K562 (cell line): ENCODE results near the gene GNG7. TPM values are rescaled to one million over a fixed set of nuclear protein-coding genes. Genes with fewer than 3 reads are reported as not detected.

Experiments
- ATF4 ChIP-seq: fragments of 450-650 bp; formaldehyde crosslinking; IDR thresholded peaks from 2 replicates; pipeline ENCODE4 v1.4.0; 2022; ENCODE audit warnings: mild to moderate bottlenecking, moderate library complexity
- CCAR2 ChIP-seq: fragments of 200-400 bp; formaldehyde crosslinking; IDR thresholded peaks from 2 replicates; pipeline ENCODE4 v1.6.1; 2017; ENCODE audit warnings: mild to moderate bottlenecking, low read depth, low read length
- CREM ChIP-seq: IDR thresholded peaks from 2 replicates; pipeline ENCODE4 v1.6.1; 2014; ENCODE audit warnings: antibody characterized with exemption, low read depth
- FOXK1 ChIP-seq: sonication (generic); formaldehyde crosslinking; IDR thresholded peaks from 2 replicates; pipeline ENCODE4 v1.8.0; 2022; ENCODE audit warnings: missing genetic modification reagents, mild to moderate bottlenecking, borderline replicate concordance
- MEIS2 ChIP-seq: fragments of 450-650 bp; IDR thresholded peaks from 2 replicates; pipeline ENCODE4 v1.6.1; 2014; ENCODE audit warnings: mild to moderate bottlenecking; ENCODE audit not compliant: partially characterized antibody
- NR0B1 ChIP-seq: fragments of 450-650 bp; IDR thresholded peaks from one replicate; pipeline ENCODE4 v1.6.1; 2018; ENCODE audit warnings: mild to moderate bottlenecking, moderate library complexity; ENCODE audit not compliant: partially characterized antibody
- PHF8 ChIP-seq: fragments of 200-600 bp; sonication (generic); IDR thresholded peaks from 2 replicates; pipeline ENCODE4 v1.6.1; 2012; ENCODE audit warnings: mixed run types, mild to moderate bottlenecking, inconsistent platforms, low read length, moderate library complexity, borderline replicate concordance
- SIN3A ChIP-seq, 2 experiments: fragments of 150-350 bp in 1 of 2; IDR thresholded peaks; 2 replicates each; pipeline ENCODE4 v1.6.1; 2011 to 2016; ENCODE audit warnings: borderline replicate concordance in 2 of 2, low read depth in 2 of 2, low read length in 2 of 2, mild to moderate bottlenecking in 2 of 2, moderate library complexity in 2 of 2; ENCODE audit not compliant: control insufficient read depth in 1 of 2
- TARDBP ChIP-seq: fragments of 450-650 bp; IDR thresholded peaks from 2 replicates; pipeline ENCODE4 v1.6.1; 2016
- ZBTB12 ChIP-seq: fragments of 250-450 bp; sonication (Bioruptor Pico); IDR thresholded peaks from 2 replicates; pipeline ENCODE4 v1.4.0; 2020
- ZBTB33 ChIP-seq: sonication (generic); formaldehyde crosslinking; IDR thresholded peaks from 2 replicates; pipeline ENCODE4 v1.8.1; 2023; ENCODE audit warnings: mild to moderate bottlenecking, missing genetic modification reagents
- ZNF133 ChIP-seq: fragments of 250-450 bp; sonication (Bioruptor Pico); IDR thresholded peaks from 2 replicates; pipeline ENCODE4 v1.4.0; 2020; ENCODE audit warnings: mild to moderate bottlenecking
- ZNF277 ChIP-seq: fragments of 250-450 bp; sonication (Bioruptor Pico); IDR thresholded peaks from 2 replicates; pipeline ENCODE4 v1.8.0; 2022; ENCODE audit warnings: inconsistent platforms, mild to moderate bottlenecking, moderate library complexity, borderline replicate concordance
- ZNF511 ChIP-seq: sonication (generic); formaldehyde crosslinking; IDR thresholded peaks from 2 replicates; pipeline ENCODE4 v1.8.0; 2022; ENCODE audit warnings: mild to moderate bottlenecking, missing genetic modification reagents
- polyA plus RNA-seq, 8 experiments: library from polyadenylated mRNA; depleted of rRNA in 4 of 8; stranded (reverse) in 5 of 8; unstranded in 3 of 8; fragments of >200 nt; fragmentation: Nextera tagmentation in 2 of 8; fragmentation: Illumina TruSeq in 1 of 8; extraction: Ambion mirVana in 2 of 8; extraction: Trizol in 1 of 8; gene quantifications; 2 replicates each; pipeline versions ENCODE4 v1.2.1 to v1.2.3, GENCODE V29; 2011 to 2014; ENCODE audit warnings: inconsistent platforms in 1 of 8, missing spikeins in 1 of 8
- total RNA-seq, 7 experiments: library from RNA; depleted of rRNA in 6 of 7; stranded (reverse); fragments of >200 nt in 6 of 7; fragmentation: Illumina TruSeq in 2 of 7; extraction: Trizol in 2 of 7; gene quantifications; 2 replicates each; pipeline versions ENCODE4 v1.2.1 to v1.2.3, GENCODE V29; 2011 to 2021; ENCODE audit warnings: low replicate concordance in 1 of 7
- TF ChIP-seq, protein P1 (sequence below): sonication (generic); formaldehyde crosslinking; IDR thresholded peaks from 2 replicates; pipeline ENCODE4 v1.8.1; 2023; ENCODE audit warnings: mild to moderate bottlenecking, missing genetic modification reagents, moderate library complexity

GNG7 gene
- total and polyA plus RNA-seq, 9 of the 15 experiments (the other 6 are each of a cell fraction or from before 2014, with no cell fraction given) = 0.01 to 0.20 (median 0.06) TPM; not detected in 1

DNA sequence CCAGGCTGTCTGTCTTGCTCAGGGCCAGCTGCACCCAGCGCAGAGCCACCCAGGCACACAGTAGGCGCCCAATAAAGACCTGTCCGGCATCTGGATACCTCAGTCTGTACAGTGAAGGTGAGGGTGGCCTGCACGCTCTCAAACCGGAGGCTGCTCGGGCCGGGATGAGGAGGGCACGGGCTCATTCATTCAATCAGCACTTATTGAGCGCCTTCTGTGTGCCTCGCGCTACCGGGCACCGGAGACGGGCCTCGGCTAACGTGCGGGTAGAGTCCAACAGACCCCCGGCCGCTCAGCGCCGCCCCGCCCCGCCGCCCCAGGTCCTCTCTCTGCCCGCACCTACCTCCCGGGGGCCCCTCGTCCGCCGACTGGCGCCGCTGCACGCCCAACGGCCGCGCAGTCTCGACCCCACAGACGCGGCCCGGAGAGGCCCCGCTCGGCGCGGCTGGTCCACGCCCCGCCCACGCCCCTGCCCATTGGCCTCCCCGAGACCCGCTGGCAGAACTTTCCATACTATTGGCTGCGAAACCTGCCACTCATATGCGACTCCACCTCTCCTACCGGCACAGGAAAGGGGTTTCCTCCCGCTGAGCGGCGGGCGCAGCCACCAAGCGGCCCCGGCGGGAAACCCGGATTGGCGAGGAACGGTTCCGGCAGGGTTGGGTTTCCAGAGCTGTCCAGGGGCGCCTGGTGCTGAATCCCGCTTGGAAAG is 37.3 kb upstream of the GNG7 start, which contains the start of gene SLC39A3 (continued):
- TF ChIP-seq ZNF511 (CRISPR knock-in tag) (peak; percentile 99), ATF4 (CRISPR knock-in tag) (peak; percentile 62; the same call in 1 of the 2 replicates), FOXK1 (CRISPR knock-in tag) (peak; percentile 81; the same call in 1 of the 2 replicates), CCAR2 (no peak), ZNF133 (no peak), SIN3A (IDR thresholded peaks at IDR 0.05; ENCODE audit: borderline replicate concordance in 2 of 2, control insufficient read depth in 1 of 2, low read depth in 2 of 2, low read length in 2 of 2) (peak; percentile 97 to 98), MEIS2 (peak; percentile 33), TARDBP (peak; percentile 81), NR0B1 (no peak), ZBTB12 (peak; percentile 38; the same call in 1 of the 2 replicates), CREM (peak; percentile 56; the same call in 1 of the 2 replicates), PHF8 (peak; percentile 60; the same call in 1 of the 2 replicates), ZNF277 (CRISPR knock-in tag) (no peak; the same call in 1 of the 2 replicates), ZBTB33 (CRISPR knock-in tag) (peak; percentile 92)
- TF ChIP-seq, protein P1, sequence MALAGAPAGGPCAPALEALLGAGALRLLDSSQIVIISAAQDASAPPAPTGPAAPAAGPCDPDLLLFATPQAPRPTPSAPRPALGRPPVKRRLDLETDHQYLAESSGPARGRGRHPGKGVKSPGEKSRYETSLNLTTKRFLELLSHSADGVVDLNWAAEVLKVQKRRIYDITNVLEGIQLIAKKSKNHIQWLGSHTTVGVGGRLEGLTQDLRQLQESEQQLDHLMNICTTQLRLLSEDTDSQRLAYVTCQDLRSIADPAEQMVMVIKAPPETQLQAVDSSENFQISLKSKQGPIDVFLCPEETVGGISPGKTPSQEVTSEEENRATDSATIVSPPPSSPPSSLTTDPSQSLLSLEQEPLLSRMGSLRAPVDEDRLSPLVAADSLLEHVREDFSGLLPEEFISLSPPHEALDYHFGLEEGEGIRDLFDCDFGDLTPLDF = peak; percentile 95
